Neural progenitor cell (in vitro differentiated cells): Measurements from ENCODE around the gene C1QC.

Experiments
- CTCF ChIP-seq: fragments of 200-600 bp; sonication (generic); IDR thresholded peaks from 2 replicates; pipeline ENCODE4 v1.5.1; 2017; ENCODE audit warnings: antibody characterized with exemption, mild to moderate bottlenecking
- EZH2 ChIP-seq: fragments of 200-600 bp; sonication (generic); IDR thresholded peaks from 2 replicates; pipeline ENCODE4 v1.6.1; 2017; ENCODE audit warnings: antibody characterized with exemption, mild to moderate bottlenecking, moderate library complexity

GRCh38 chr1:22674410-22674749 lies 30.9 kb downstream of the C1QC start:
- no peak for TF ChIP-seq CTCF
- no peak for TF ChIP-seq EZH2
